ENCODE results near the gene KCTD17.

Gene KCTD17

GRCh38 chr22:37021710-37022482 lies 29.6 kb upstream of the KCTD17 start:
- DNase-seq, result no peak

GRCh38 chr22:37022483-37023337 lies 28.8 kb upstream of the KCTD17 start:
- no peak for DNase-seq

- DNase-seq, result no peak
Measured at GRCh38 chr22:37023743-37024338, 27.7 kb upstream of the KCTD17 start.

GRCh38 chr22:37024339-37025157 lies 27.0 kb upstream of the KCTD17 start:
- no peak for DNase-seq

- DNase-seq, result no peak
Measured at GRCh38 chr22:37025500-37026070, 26.0 kb upstream of the KCTD17 start.

- no peak for DNase-seq
Measured at GRCh38 chr22:37026325-37026724, 25.2 kb upstream of the KCTD17 start.

GRCh38 chr22:37027556-37027955 lies 24.0 kb upstream of the KCTD17 start:
- DNase-seq, result no peak

- no peak for DNase-seq
Measured at GRCh38 chr22:37028692-37029674, 22.6 kb upstream of the KCTD17 start.

GRCh38 chr22:37030560-37031281 lies 20.8 kb upstream of the KCTD17 start:
- DNase-seq, result no peak

GRCh38 chr22:37032134-37032534 lies 19.4 kb upstream of the KCTD17 start:
- no peak for DNase-seq

GRCh38 chr22:37032535-37033460 lies 18.7 kb upstream of the KCTD17 start:
- DNase-seq, result no peak

GRCh38 chr22:37033605-37034430 lies 17.7 kb upstream of the KCTD17 start:
- DNase-seq, result no peak

- no peak for DNase-seq
Measured at GRCh38 chr22:37036655-37037377, 14.7 kb upstream of the KCTD17 start.

- DNase-seq, result no peak
Measured at GRCh38 chr22:37037669-37038068, 13.9 kb upstream of the KCTD17 start.

GRCh38 chr22:37039466-37039865 lies 12.1 kb upstream of the KCTD17 start:
- DNase-seq, result no peak

GRCh38 chr22:37043209-37043827 lies 8.2 kb upstream of the KCTD17 start:
- DNase-seq, result no peak
